WI38 (cell line): Measurements from ENCODE around the gene GPR142.

Experiments
- H3K4me3 ChIP-seq: 2 replicates; pipeline ENCODE4 v1.5.1; 2011; ENCODE audit warnings: low read depth, mild to moderate bottlenecking, control low read depth, low read length
- TF ChIP-seq, protein P1 (sequence below): IDR thresholded peaks from 2 replicates; pipeline ENCODE4 v1.5.1; 2012; ENCODE audit warnings: low read depth, mild to moderate bottlenecking, control low read depth, low read length

The GPR142 gene

DNA sequence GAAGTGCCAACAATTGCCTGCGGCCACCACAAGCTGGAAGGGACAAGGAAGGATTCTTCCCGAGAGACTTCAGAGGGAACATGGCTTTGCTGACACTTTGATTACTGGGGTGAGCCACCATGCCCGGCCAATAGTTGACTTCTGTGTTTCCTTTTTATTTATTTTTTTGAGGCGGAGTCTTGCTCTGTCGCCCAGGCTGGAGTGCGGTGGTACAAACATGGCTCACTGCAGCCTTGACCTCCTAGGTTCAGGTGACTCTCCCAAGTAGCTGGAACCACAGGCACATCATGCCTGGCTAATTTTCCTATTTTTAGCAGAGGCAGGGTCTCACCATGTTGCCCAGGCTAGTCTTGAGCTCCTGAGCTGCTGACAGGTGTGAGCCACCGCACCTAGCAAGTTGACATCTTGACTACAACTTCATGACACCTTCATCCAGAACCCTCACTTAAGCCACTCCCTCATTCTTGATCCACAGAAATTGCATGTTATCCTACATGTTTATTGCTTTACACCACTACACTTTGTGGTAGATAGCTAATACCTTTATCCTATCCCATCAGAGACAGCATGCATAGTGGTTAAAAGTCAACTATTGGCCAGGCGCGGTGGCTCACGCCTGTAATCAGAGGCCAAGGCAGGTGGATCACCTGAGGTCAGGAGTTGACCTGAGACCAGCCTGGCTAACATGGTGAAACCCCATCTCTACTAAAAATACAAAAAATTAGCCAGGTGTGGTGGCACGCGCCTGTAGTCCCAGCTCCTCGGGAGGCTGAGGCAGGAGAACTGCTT, 48.5 kb downstream of the GPR142 start:
- no peak overlapping the region for H3K4me3 ChIP-seq
- TF ChIP-seq, protein P1, sequence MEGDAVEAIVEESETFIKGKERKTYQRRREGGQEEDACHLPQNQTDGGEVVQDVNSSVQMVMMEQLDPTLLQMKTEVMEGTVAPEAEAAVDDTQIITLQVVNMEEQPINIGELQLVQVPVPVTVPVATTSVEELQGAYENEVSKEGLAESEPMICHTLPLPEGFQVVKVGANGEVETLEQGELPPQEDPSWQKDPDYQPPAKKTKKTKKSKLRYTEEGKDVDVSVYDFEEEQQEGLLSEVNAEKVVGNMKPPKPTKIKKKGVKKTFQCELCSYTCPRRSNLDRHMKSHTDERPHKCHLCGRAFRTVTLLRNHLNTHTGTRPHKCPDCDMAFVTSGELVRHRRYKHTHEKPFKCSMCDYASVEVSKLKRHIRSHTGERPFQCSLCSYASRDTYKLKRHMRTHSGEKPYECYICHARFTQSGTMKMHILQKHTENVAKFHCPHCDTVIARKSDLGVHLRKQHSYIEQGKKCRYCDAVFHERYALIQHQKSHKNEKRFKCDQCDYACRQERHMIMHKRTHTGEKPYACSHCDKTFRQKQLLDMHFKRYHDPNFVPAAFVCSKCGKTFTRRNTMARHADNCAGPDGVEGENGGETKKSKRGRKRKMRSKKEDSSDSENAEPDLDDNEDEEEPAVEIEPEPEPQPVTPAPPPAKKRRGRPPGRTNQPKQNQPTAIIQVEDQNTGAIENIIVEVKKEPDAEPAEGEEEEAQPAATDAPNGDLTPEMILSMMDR = no peak

- no peak overlapping the region for H3K4me3 ChIP-seq
- TF ChIP-seq, protein P1 = no peak
Measured at GRCh38 chr17:74417178-74418045, 50.1 kb downstream of the GPR142 start.

DNA sequence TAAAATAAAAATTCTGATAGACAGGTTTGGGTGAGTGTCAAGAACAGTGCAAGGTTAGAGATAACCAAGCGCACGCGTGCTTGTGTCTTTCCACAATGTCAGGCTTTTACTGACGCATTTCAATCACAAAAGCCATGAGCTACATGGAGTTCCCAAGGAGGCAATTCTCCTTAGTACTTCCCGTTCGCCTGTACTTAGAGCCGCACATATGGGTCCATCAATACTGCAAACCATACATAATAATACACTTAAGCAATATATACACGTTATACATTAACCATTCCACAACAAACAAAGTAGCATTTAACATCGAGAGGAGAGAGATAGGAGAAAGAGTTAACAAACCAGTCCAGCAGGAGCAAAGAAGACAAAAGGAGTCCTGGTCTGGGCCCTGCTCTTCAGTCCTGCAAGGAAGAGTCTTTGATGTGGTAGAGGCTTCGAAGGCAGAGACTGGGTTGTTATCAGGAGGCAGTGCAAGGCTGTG, 52.7 kb downstream of the GPR142 start:
- TF ChIP-seq, protein P1 = no peak
- H3K4me3 ChIP-seq = no peak overlapping the region
